A549 (cell line): ENCODE measurements around the gene CYP24A1. TPM values are rescaled to one million over a fixed set of nuclear protein-coding genes. Genes with fewer than 3 reads are reported as not detected.

Experiments
- BHLHE40 ChIP-seq: IDR thresholded peaks from 2 replicates; pipeline ENCODE4 v1.6.1; 2012; ENCODE audit warnings: low read depth, low read length, inconsistent platforms
- CBX8 ChIP-seq: fragments of 200-600 bp; sonication (generic); IDR thresholded peaks from 2 replicates; pipeline ENCODE4 v1.6.1; 2016
- CHD2 ChIP-seq: fragments of 150-350 bp; IDR thresholded peaks from 2 replicates; pipeline ENCODE4 v1.6.1; 2014; ENCODE audit warnings: low read length; ENCODE audit not compliant: partially characterized antibody
- EHMT2 ChIP-seq: fragments of 200-600 bp; sonication (generic); IDR thresholded peaks from 2 replicates; pipeline ENCODE4 v1.6.1; 2016; ENCODE audit warnings: antibody characterized with exemption, low read depth, mild to moderate bottlenecking, moderate library complexity
- ESRRA ChIP-seq: fragments of 150-350 bp; IDR thresholded peaks from 2 replicates; pipeline ENCODE4 v1.6.1; 2014; ENCODE audit warnings: mild to moderate bottlenecking, low read length, borderline replicate concordance
- FOSB ChIP-seq: fragments of 250-450 bp; sonication (Bioruptor Pico); IDR thresholded peaks from 2 replicates; pipeline ENCODE4 v1.5.0; 2020; ENCODE audit warnings: mild to moderate bottlenecking, moderate library complexity
- FOSL2 ChIP-seq, 2 experiments: fragments of 450-650 bp in 1 of 2; fragments of >200 bp in 1 of 2; sonication (Bioruptor Twin) in 1 of 2; formaldehyde crosslinking; IDR thresholded peaks; 2 replicates each; pipeline versions ENCODE4 v1.5.0 to v1.6.1; 2016 to 2020; ENCODE audit warnings: mild to moderate bottlenecking in 1 of 2, moderate library complexity in 1 of 2
- GATA3 ChIP-seq: IDR thresholded peaks from 2 replicates; pipeline ENCODE4 v1.6.1; 2012; ENCODE audit warnings: borderline replicate concordance
- HDAC2 ChIP-seq: fragments of 200-600 bp; sonication (generic); IDR thresholded peaks from 2 replicates; pipeline ENCODE4 v1.6.1; 2016
- HOXB5 ChIP-seq: fragments of 250-450 bp; sonication (Bioruptor Pico); IDR thresholded peaks from 2 replicates; pipeline ENCODE4 v1.5.0; 2020; ENCODE audit warnings: mild to moderate bottlenecking, moderate library complexity
- KDM1A ChIP-seq: fragments of 200-600 bp; sonication (generic); IDR thresholded peaks from 2 replicates; pipeline ENCODE4 v1.6.1; 2016; ENCODE audit warnings: low read depth, mild to moderate bottlenecking
- MAFK ChIP-seq: fragments of 450-650 bp; IDR thresholded peaks from 2 replicates; pipeline ENCODE4 v1.6.1; 2014; ENCODE audit not compliant: partially characterized antibody
- MAZ ChIP-seq: fragments of 150-350 bp; IDR thresholded peaks from 2 replicates; pipeline ENCODE4 v1.6.1; 2014; ENCODE audit warnings: antibody characterized with exemption, low read depth, low read length, borderline replicate concordance
- NPAS2 ChIP-seq: fragments of 250-450 bp; sonication (Bioruptor Pico); IDR thresholded peaks from 2 replicates; pipeline ENCODE4 v1.8.0; 2022; ENCODE audit warnings: mild to moderate bottlenecking, moderate library complexity, borderline replicate concordance
- NR3C1 ChIP-seq: fragments of >200 bp; sonication (Bioruptor Twin); formaldehyde crosslinking; IDR thresholded peaks from 3 replicates; pipeline ENCODE4 v1.6.1; 2017
- RAD21 ChIP-seq, 2 experiments: fragments of >200 bp in 1 of 2; sonication (Bioruptor Twin) in 1 of 2; formaldehyde crosslinking in 1 of 2; IDR thresholded peaks in 1 of 2; conservative IDR thresholded peaks in 1 of 2; 2 replicates in 1 of 2; 3 replicates in 1 of 2; pipeline ENCODE4 v1.6.1; 2012 to 2018; ENCODE audit warnings: inconsistent platforms in 1 of 2
- RARB ChIP-seq: fragments of 250-450 bp; sonication (Bioruptor Pico); IDR thresholded peaks from 2 replicates; pipeline ENCODE4 v1.8.0; 2021; ENCODE audit warnings: mild to moderate bottlenecking, moderate library complexity
- RCOR1 ChIP-seq: fragments of 150-350 bp; IDR thresholded peaks from 2 replicates; pipeline ENCODE4 v1.6.1; 2014; ENCODE audit warnings: antibody characterized with exemption, low read length, low read depth
- RNF2 ChIP-seq: fragments of 200-600 bp; sonication (generic); IDR thresholded peaks from 2 replicates; pipeline ENCODE4 v1.6.1; 2016; ENCODE audit warnings: low read depth, mild to moderate bottlenecking, antibody characterized with exemption, moderate library complexity, borderline replicate concordance
- SMC3 ChIP-seq: fragments of >200 bp; sonication (Bioruptor Twin); formaldehyde crosslinking; IDR thresholded peaks from 3 replicates; pipeline ENCODE4 v1.6.1; 2018; ENCODE audit warnings: inconsistent platforms
- SREBF2 ChIP-seq: fragments of 450-650 bp; IDR thresholded peaks from 2 replicates; pipeline ENCODE4 v1.6.1; 2014; ENCODE audit warnings: mild to moderate bottlenecking, moderate library complexity
- TFCP2L1 ChIP-seq: fragments of 250-450 bp; sonication (Bioruptor Pico); IDR thresholded peaks from 2 replicates; pipeline ENCODE4 v1.5.0; 2021; ENCODE audit warnings: mild to moderate bottlenecking
- TP53 ChIP-seq: fragments of 250-450 bp; sonication (Bioruptor Pico); IDR thresholded peaks from 2 replicates; pipeline ENCODE4 v1.5.0; 2021; ENCODE audit warnings: mild to moderate bottlenecking, moderate library complexity
- ZNF302 ChIP-seq: fragments of 250-450 bp; sonication (Bioruptor Pico); IDR thresholded peaks from 2 replicates; pipeline ENCODE4 v1.9.0; 2021; ENCODE audit warnings: inconsistent platforms, mild to moderate bottlenecking, moderate library complexity
- ZSCAN20 ChIP-seq: fragments of 250-450 bp; sonication (Bioruptor Pico); IDR thresholded peaks from 2 replicates; pipeline ENCODE4 v1.8.0; 2022; ENCODE audit warnings: mild to moderate bottlenecking, moderate library complexity
- polyA plus RNA-seq, 4 experiments: library from polyadenylated mRNA; depleted of rRNA in 3 of 4; stranded (reverse); fragments of >200 nt; fragmentation: RNase III in 1 of 4; extraction: RNeasy Plus Mini Kit Qiagen cat#74134 plus additional on column Dnase treatment in 1 of 4; gene quantifications; 2 replicates in 3 of 4; 3 replicates in 1 of 4; pipeline ENCODE4 v1.2.3, GENCODE V29; 2011 to 2017
- TF ChIP-seq, protein P1 (sequence below): fragments of 250-450 bp; sonication (Bioruptor Pico); IDR thresholded peaks from 2 replicates; pipeline ENCODE4 v1.5.0; 2020; ENCODE audit warnings: low read depth, mild to moderate bottlenecking, moderate library complexity
- TF ChIP-seq, protein P2 (sequence below): fragments of 450-650 bp; IDR thresholded peaks from 2 replicates; pipeline ENCODE4 v1.6.1; 2014; ENCODE audit warnings: antibody characterized with exemption
- TF ChIP-seq, protein P3 (sequence below): fragments of 250-450 bp; sonication (Bioruptor Pico); IDR thresholded peaks from 2 replicates; pipeline ENCODE4 v1.5.0; 2021; ENCODE audit warnings: mild to moderate bottlenecking, moderate library complexity, borderline replicate concordance
- TF ChIP-seq, protein P4 (sequence below): fragments of 200-600 bp; sonication (generic); IDR thresholded peaks from 2 replicates; pipeline ENCODE4 v1.6.1; 2016; ENCODE audit warnings: antibody characterized with exemption, mild to moderate bottlenecking, moderate library complexity
- TF ChIP-seq, protein P5 (sequence below): IDR thresholded peaks from 2 replicates; pipeline ENCODE4 v1.6.1; 2012; ENCODE audit warnings: low read depth, borderline replicate concordance

The CYP24A1 gene
- polyA plus RNA-seq, 2 of the 4 experiments (the other 2 are of a cell fraction): 722 to 1,617 TPM

DNA sequence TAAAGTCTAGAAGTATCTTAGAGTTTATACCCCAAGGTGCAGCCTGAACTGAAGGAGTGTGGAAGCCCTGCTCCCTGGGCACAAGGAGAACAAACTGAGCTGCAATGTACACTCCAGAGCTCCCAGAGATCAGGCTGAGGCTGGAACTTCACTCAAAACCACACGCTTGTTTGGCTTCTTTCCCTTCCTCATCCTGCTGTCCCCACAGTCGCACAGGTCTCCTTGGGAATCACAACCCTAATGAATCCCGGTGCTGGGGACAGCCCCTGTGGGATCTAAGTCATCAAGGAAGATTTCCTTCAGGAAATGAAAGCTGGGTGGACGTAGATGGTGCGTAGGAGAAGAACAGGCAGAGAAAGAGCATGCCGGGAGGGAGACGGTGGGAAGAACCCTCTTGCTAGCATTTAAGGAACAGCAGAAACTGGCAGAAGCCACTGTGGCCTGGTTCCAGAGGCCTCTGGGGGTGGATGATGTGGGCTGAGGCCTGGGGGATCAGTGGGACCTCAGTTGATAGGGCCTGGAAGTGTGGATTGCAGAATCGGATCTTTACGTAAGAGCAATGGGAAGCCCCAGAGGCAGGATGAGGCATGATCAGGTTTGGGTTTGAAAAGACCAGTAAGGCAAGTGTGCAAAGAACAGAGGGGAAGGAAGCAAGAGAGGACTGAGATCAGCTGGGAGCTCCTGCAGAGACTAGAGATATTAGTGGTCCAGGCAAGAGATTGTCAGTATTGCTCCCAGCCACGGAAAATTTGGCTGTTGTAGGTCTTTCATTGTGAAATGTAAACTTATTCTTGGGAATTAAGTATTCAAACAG lies 21.4 kb downstream of the CYP24A1 start (continued):
- TF ChIP-seq GATA3 (no peak; the same call in 1 of the 2 replicates), CHD2 (no peak), KDM1A (no peak), ESRRA (no peak), RNF2 (no peak), RARB (CRISPR knock-in tag) (peak; percentile 88), MAFK (no peak), CBX8 (no peak), MAZ (no peak), ZSCAN20 (CRISPR knock-in tag) (no peak), TFCP2L1 (CRISPR knock-in tag) (peak; percentile 87), EHMT2 (no peak), FOSB (CRISPR knock-in tag) (peak; percentile 95), RCOR1 (no peak), RAD21 (conservative IDR thresholded peaks at IDR 0.05 in 1 of 2, IDR thresholded peaks at IDR 0.05 in 1 of 2) (0 out of 5 replicates have a peak, but pooled peaks of 1 of the 2 experiments have one; percentile 4), SMC3 (no peak), TP53 (CRISPR knock-in tag) (peak; percentile 70), NR3C1 (no peak), NPAS2 (CRISPR knock-in tag) (no peak), FOSL2 (IDR thresholded peaks at IDR 0.05) (no peak), FOSL2 (CRISPR knock-in tag; IDR thresholded peaks at IDR 0.05) (peak; percentile 27; the same call in 1 of the 2 replicates), HOXB5 (CRISPR knock-in tag) (peak; percentile 66), BHLHE40 (no peak), ZNF302 (CRISPR knock-in tag) (no peak), SREBF2 (no peak), HDAC2 (no peak)
- TF ChIP-seq, protein P1, sequence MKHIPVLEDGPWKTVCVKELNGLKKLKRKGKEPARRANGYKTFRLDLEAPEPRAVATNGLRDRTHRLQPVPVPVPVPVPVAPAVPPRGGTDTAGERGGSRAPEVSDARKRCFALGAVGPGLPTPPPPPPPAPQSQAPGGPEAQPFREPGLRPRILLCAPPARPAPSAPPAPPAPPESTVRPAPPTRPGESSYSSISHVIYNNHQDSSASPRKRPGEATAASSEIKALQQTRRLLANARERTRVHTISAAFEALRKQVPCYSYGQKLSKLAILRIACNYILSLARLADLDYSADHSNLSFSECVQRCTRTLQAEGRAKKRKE (CRISPR knock-in tag): no peak; the same call in 1 of the 2 replicates
- TF ChIP-seq, protein P2, sequence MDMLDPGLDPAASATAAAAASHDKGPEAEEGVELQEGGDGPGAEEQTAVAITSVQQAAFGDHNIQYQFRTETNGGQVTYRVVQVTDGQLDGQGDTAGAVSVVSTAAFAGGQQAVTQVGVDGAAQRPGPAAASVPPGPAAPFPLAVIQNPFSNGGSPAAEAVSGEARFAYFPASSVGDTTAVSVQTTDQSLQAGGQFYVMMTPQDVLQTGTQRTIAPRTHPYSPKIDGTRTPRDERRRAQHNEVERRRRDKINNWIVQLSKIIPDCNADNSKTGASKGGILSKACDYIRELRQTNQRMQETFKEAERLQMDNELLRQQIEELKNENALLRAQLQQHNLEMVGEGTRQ: no peak
- TF ChIP-seq, protein P3, sequence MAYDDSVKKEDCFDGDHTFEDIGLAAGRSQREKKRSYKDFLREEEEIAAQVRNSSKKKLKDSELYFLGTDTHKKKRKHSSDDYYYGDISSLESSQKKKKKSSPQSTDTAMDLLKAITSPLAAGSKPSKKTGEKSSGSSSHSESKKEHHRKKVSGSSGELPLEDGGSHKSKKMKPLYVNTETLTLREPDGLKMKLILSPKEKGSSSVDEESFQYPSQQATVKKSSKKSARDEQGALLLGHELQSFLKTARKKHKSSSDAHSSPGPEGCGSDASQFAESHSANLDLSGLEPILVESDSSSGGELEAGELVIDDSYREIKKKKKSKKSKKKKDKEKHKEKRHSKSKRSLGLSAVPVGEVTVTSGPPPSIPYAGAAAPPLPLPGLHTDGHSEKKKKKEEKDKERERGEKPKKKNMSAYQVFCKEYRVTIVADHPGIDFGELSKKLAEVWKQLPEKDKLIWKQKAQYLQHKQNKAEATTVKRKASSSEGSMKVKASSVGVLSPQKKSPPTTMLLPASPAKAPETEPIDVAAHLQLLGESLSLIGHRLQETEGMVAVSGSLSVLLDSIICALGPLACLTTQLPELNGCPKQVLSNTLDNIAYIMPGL (CRISPR knock-in tag): peak; percentile 84
- TF ChIP-seq, protein P4, sequence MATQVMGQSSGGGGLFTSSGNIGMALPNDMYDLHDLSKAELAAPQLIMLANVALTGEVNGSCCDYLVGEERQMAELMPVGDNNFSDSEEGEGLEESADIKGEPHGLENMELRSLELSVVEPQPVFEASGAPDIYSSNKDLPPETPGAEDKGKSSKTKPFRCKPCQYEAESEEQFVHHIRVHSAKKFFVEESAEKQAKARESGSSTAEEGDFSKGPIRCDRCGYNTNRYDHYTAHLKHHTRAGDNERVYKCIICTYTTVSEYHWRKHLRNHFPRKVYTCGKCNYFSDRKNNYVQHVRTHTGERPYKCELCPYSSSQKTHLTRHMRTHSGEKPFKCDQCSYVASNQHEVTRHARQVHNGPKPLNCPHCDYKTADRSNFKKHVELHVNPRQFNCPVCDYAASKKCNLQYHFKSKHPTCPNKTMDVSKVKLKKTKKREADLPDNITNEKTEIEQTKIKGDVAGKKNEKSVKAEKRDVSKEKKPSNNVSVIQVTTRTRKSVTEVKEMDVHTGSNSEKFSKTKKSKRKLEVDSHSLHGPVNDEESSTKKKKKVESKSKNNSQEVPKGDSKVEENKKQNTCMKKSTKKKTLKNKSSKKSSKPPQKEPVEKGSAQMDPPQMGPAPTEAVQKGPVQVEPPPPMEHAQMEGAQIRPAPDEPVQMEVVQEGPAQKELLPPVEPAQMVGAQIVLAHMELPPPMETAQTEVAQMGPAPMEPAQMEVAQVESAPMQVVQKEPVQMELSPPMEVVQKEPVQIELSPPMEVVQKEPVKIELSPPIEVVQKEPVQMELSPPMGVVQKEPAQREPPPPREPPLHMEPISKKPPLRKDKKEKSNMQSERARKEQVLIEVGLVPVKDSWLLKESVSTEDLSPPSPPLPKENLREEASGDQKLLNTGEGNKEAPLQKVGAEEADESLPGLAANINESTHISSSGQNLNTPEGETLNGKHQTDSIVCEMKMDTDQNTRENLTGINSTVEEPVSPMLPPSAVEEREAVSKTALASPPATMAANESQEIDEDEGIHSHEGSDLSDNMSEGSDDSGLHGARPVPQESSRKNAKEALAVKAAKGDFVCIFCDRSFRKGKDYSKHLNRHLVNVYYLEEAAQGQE: peak; percentile 41; the same call in 1 of the 2 replicates
- TF ChIP-seq, protein P5, sequence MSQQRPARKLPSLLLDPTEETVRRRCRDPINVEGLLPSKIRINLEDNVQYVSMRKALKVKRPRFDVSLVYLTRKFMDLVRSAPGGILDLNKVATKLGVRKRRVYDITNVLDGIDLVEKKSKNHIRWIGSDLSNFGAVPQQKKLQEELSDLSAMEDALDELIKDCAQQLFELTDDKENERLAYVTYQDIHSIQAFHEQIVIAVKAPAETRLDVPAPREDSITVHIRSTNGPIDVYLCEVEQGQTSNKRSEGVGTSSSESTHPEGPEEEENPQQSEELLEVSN: 0 out of 2 replicates have a peak, but pooled peaks have one; percentile 16
